DND-41 (cell line): ENCODE measurements around the gene PRRC2B.

Source experiments
- ATAC-seq: fragments of 200-7000 bp; cut with Tn5 transposase; 3 replicates; pipeline ENCODE4 v1.9.1; 2021; ENCODE audit warnings: low read depth; ENCODE audit not compliant: insufficient read depth
- DNase-seq: peaks from one replicate; pipeline ENCODE4 v3.0.0-alpha.2; 2020
- H2AFZ ChIP-seq: 2 replicates; pipeline ENCODE4 v1.6.0; 2012; ENCODE audit warnings: low read depth, low read length
- H3K27ac ChIP-seq: 2 replicates; pipeline ENCODE4 v1.5.1; 2012; ENCODE audit warnings: low read length, inconsistent platforms
- H3K27me3 ChIP-seq: fragments of 200-600 bp; sonication (generic); 2 replicates; pipeline ENCODE4 v1.6.0; 2012; ENCODE audit warnings: low read length, mild to moderate bottlenecking, inconsistent platforms; ENCODE audit not compliant: insufficient read depth, poor library complexity
- H3K36me3 ChIP-seq: 2 replicates; pipeline ENCODE4 v1.5.1; 2012; ENCODE audit warnings: low read length, inconsistent platforms; ENCODE audit not compliant: insufficient read depth
- H3K4me1 ChIP-seq: 2 replicates; pipeline ENCODE4 v1.5.1; 2012; ENCODE audit warnings: mild to moderate bottlenecking, low read length; ENCODE audit not compliant: insufficient read depth
- H3K4me2 ChIP-seq: 2 replicates; pipeline ENCODE4 v1.6.0; 2012; ENCODE audit warnings: mild to moderate bottlenecking, moderate library complexity, low read length, inconsistent platforms; ENCODE audit not compliant: insufficient read depth
- H3K4me3 ChIP-seq, 2 experiments: fragments of 200-600 bp in 1 of 2; shearing (Covaris generic) in 1 of 2; 2 replicates each; pipeline ENCODE4 v1.5.1; 2012 to 2016; ENCODE audit warnings: inconsistent platforms in 2 of 2, low read length in 2 of 2, mild to moderate bottlenecking in 2 of 2, low read depth in 1 of 2, moderate library complexity in 1 of 2
- H3K79me2 ChIP-seq: 2 replicates; pipeline ENCODE4 v1.6.0; 2012; ENCODE audit warnings: low read length, inconsistent platforms; ENCODE audit not compliant: insufficient read depth
- H3K9ac ChIP-seq: 2 replicates; pipeline ENCODE4 v1.6.0; 2012; ENCODE audit warnings: low read depth, mild to moderate bottlenecking, inconsistent platforms, low read length, moderate library complexity
- H3K9me3 ChIP-seq: 2 replicates; pipeline ENCODE4 v1.5.1; 2012; ENCODE audit warnings: low read length, moderate library complexity, mild to moderate bottlenecking, inconsistent platforms; ENCODE audit not compliant: insufficient read depth, severe bottlenecking
- H4K20me1 ChIP-seq: 2 replicates; pipeline ENCODE4 v1.6.0; 2012; ENCODE audit warnings: low read length; ENCODE audit not compliant: insufficient read depth
- CTCF ChIP-seq: IDR thresholded peaks from 2 replicates; pipeline ENCODE4 v1.5.1; 2012; ENCODE audit warnings: borderline replicate concordance, low read length, moderate library complexity, mild to moderate bottlenecking; ENCODE audit not compliant: poor library complexity, severe bottlenecking; ENCODE audit errors: extremely low read depth
- EZH2 ChIP-seq: IDR thresholded peaks from 3 replicates; pipeline ENCODE4 v1.6.1; 2012; ENCODE audit warnings: borderline replicate concordance, low read depth, mild to moderate bottlenecking, moderate library complexity, low read length, inconsistent platforms; ENCODE audit not compliant: severe bottlenecking

Gene PRRC2B

GRCh38 chr9:131418143-131419025 lies 24.5 kb downstream of the PRRC2B start:
- H3K4me2 ChIP-seq, result no peak overlapping the region
- H3K27me3 ChIP-seq, result no peaks in the 10 kb centered on the region
- H4K20me1 ChIP-seq, result peaks cover 87% of the 10 kb centered on the region
- H3K4me3 ChIP-seq, result no peak overlapping the region
- DNase-seq, result no peak
- no peak overlapping the region for H3K27ac ChIP-seq
- peaks cover 100% of the 10 kb centered on the region for H3K79me2 ChIP-seq
- H3K4me1 ChIP-seq, result no peaks in the 10 kb centered on the region
- no peak for TF ChIP-seq EZH2
- no peak for TF ChIP-seq CTCF
- ATAC-seq, result peak; percentile 37; the same call in 1 of the 3 replicates
- no peak overlapping the region for H2AFZ ChIP-seq
- no peak overlapping the region for H3K9ac ChIP-seq
- H3K9me3 ChIP-seq, result no peaks in the 10 kb centered on the region
- peaks cover 47% of the 10 kb centered on the region for H3K36me3 ChIP-seq

GRCh38 chr9:131419026-131419614 lies 25.2 kb downstream of the PRRC2B start:
- ATAC-seq, result peak; percentile 29; the same call in 2 of the 3 replicates
- no peak overlapping the region for H3K9ac ChIP-seq
- H3K4me2 ChIP-seq, result no peak overlapping the region
- H3K36me3 ChIP-seq, result peaks cover 43% of the 10 kb centered on the region
- H3K4me1 ChIP-seq, result no peaks in the 10 kb centered on the region
- no peak overlapping the region for H3K4me3 ChIP-seq
- TF ChIP-seq CTCF (no peak), EZH2 (no peak)
- no peaks in the 10 kb centered on the region for H3K27me3 ChIP-seq
- H3K9me3 ChIP-seq, result no peaks in the 10 kb centered on the region
- no peak overlapping the region for H3K27ac ChIP-seq
- peaks cover 92% of the 10 kb centered on the region for H4K20me1 ChIP-seq
- no peak overlapping the region for H2AFZ ChIP-seq
- DNase-seq, result no peak
- H3K79me2 ChIP-seq, result peaks cover 100% of the 10 kb centered on the region

- DNase-seq (no peak), ATAC-seq (no peak)
- Histone ChIP-seq H3K79me2 (peaks cover 100% of the 10 kb centered on the region), H4K20me1 (peaks cover 92% of the 10 kb centered on the region), H3K27me3 (no peaks in the 10 kb centered on the region), H2AFZ (no peak overlapping the region), H3K9ac (no peak overlapping the region), H3K27ac (no peak overlapping the region), H3K4me1 (no peaks in the 10 kb centered on the region), H3K4me2 (no peak overlapping the region), H3K9me3 (no peaks in the 10 kb centered on the region), H3K4me3 (no peak overlapping the region), H3K36me3 (peaks cover 43% of the 10 kb centered on the region)
- TF ChIP-seq EZH2, result no peak
- no peak for TF ChIP-seq CTCF
Measured at GRCh38 chr9:131419716-131420115, 25.8 kb downstream of the PRRC2B start.
